HepG2 (cell line): ENCODE measurements around the gene PLEKHG4. TPM values are rescaled to one million over a fixed set of nuclear protein-coding genes. Genes with fewer than 3 reads are reported as not detected.

Experiments
- AHDC1 ChIP-seq: sonication (generic); formaldehyde crosslinking; IDR thresholded peaks from 2 replicates; pipeline ENCODE4 v1.5.1; 2020; ENCODE audit warnings: mild to moderate bottlenecking, missing genetic modification reagents, borderline replicate concordance
- ARID2 ChIP-seq: sonication (generic); formaldehyde crosslinking; IDR thresholded peaks from 2 replicates; pipeline ENCODE4 v1.8.1; 2022; ENCODE audit warnings: mild to moderate bottlenecking, missing genetic modification reagents, borderline replicate concordance
- ATF5 ChIP-seq: sonication (generic); formaldehyde crosslinking; IDR thresholded peaks from 2 replicates; pipeline ENCODE4 v1.4.0; 2020; ENCODE audit warnings: mild to moderate bottlenecking, low read depth, missing genetic modification reagents
- BHLHE40 ChIP-seq: IDR thresholded peaks from 2 replicates; pipeline ENCODE4 v1.6.1; 2011; ENCODE audit warnings: low read length, improper control_type of control experiment
- CBFB ChIP-seq: sonication (generic); formaldehyde crosslinking; IDR thresholded peaks from 2 replicates; pipeline ENCODE4 v1.4.0; 2020; ENCODE audit warnings: missing genetic modification reagents
- CC2D1A ChIP-seq: sonication (generic); formaldehyde crosslinking; IDR thresholded peaks from 2 replicates; pipeline ENCODE4 v1.8.1; 2023; ENCODE audit warnings: mild to moderate bottlenecking, missing genetic modification reagents
- CREB3 ChIP-seq: sonication (generic); formaldehyde crosslinking; IDR thresholded peaks from 2 replicates; pipeline ENCODE4 v1.5.0; 2020; ENCODE audit warnings: missing genetic modification reagents
- HBP1 ChIP-seq: IDR thresholded peaks from 2 replicates; pipeline ENCODE4 v1.6.1; 2016; ENCODE audit warnings: low read depth, control low read depth
- MIXL1 ChIP-seq: IDR thresholded peaks from 2 replicates; pipeline ENCODE4 v1.6.1; 2016
- POLR2A ChIP-seq, 2 experiments: IDR thresholded peaks; 2 replicates each; pipeline ENCODE4 v1.6.1; 2011; ENCODE audit warnings: low read depth in 2 of 2, low read length in 2 of 2, mild to moderate bottlenecking in 1 of 2, moderate library complexity in 1 of 2; ENCODE audit not compliant: insufficient read depth in 1 of 2
- SAP130 ChIP-seq: IDR thresholded peaks from 2 replicates; pipeline ENCODE4 v1.6.1; 2016; ENCODE audit warnings: low read depth
- SMYD3 ChIP-seq: sonication (generic); formaldehyde crosslinking; IDR thresholded peaks from 2 replicates; pipeline ENCODE4 v1.8.1; 2023; ENCODE audit warnings: mild to moderate bottlenecking, missing genetic modification reagents
- SRSF9 ChIP-seq: fragments of 200-400 bp; formaldehyde crosslinking; IDR thresholded peaks from 2 replicates; pipeline ENCODE4 v1.6.1; 2018; ENCODE audit warnings: borderline replicate concordance, mild to moderate bottlenecking, low read depth, low read length; ENCODE audit not compliant: insufficient read depth, poor library complexity, severe bottlenecking
- U2AF2 ChIP-seq: fragments of 200-400 bp; formaldehyde crosslinking; IDR thresholded peaks from 2 replicates; pipeline ENCODE4 v1.6.1; 2017; ENCODE audit warnings: low read depth, mild to moderate bottlenecking, low read length
- ZBTB8A ChIP-seq: sonication (generic); formaldehyde crosslinking; IDR thresholded peaks from 2 replicates; pipeline ENCODE4 v1.4.0; 2020; ENCODE audit warnings: mild to moderate bottlenecking, low read depth, missing genetic modification reagents, borderline replicate concordance
- ZFP82 ChIP-seq: sonication (generic); formaldehyde crosslinking; IDR thresholded peaks from 2 replicates; pipeline ENCODE4 v1.5.1; 2020; ENCODE audit warnings: mild to moderate bottlenecking, missing genetic modification reagents, borderline replicate concordance
- ZNF510 ChIP-seq: sonication (generic); formaldehyde crosslinking; IDR thresholded peaks from 2 replicates; pipeline ENCODE4 v1.4.0; 2020; ENCODE audit warnings: low read depth, mild to moderate bottlenecking, missing genetic modification reagents
- ZNF546 ChIP-seq: sonication (generic); formaldehyde crosslinking; conservative IDR thresholded peaks from 2 replicates; pipeline ENCODE4 v1.8.1; 2023; ENCODE audit warnings: mild to moderate bottlenecking, missing genetic modification reagents
- ZNF672 ChIP-seq: sonication (generic); formaldehyde crosslinking; IDR thresholded peaks from 2 replicates; pipeline ENCODE4 v1.8.1; 2022; ENCODE audit warnings: missing genetic modification reagents
- ZNF781 ChIP-seq: sonication (generic); formaldehyde crosslinking; IDR thresholded peaks from 2 replicates; pipeline ENCODE4 v1.5.1; 2020; ENCODE audit warnings: borderline replicate concordance, mild to moderate bottlenecking, missing genetic modification reagents; ENCODE audit errors: not compliant biosample characterization
- polyA plus RNA-seq, 8 experiments: library from polyadenylated mRNA; depleted of rRNA in 3 of 8; stranded (reverse) in 7 of 8; unstranded in 1 of 8; fragments of >200 nt; fragmentation: Illumina TruSeq in 4 of 8; extraction: Trizol in 4 of 8; gene quantifications; 2 replicates each; pipeline versions ENCODE4 v1.2.1 to v1.2.3, GENCODE V29; 2011 to 2016; ENCODE audit warnings: low read depth in 4 of 8, missing spikeins in 1 of 8, mixed read lengths in 1 of 8; ENCODE audit not compliant: insufficient read depth in 1 of 8
- total RNA-seq, 5 experiments: library from RNA; depleted of rRNA; stranded (reverse); fragments of >200 nt; fragmentation: Illumina TruSeq; extraction: Trizol; gene quantifications; 2 replicates each; pipeline ENCODE4 v1.2.3, GENCODE V29; 2016; ENCODE audit warnings: low read depth in 1 of 5

Gene PLEKHG4
- total and polyA plus RNA-seq, 2 of the 13 experiments (the other 11 are each of a cell fraction or from before 2014, with no cell fraction given), result 7.1 to 13.6 TPM

- TF ChIP-seq AHDC1 (CRISPR knock-in tag) (peak; percentile 72), HBP1 (CRISPR knock-in tag) (peak; percentile 85), ZFP82 (CRISPR knock-in tag) (peak; percentile 25; the same call in 1 of the 2 replicates), MIXL1 (CRISPR knock-in tag) (no peak), SAP130 (CRISPR knock-in tag) (peak; percentile 92), CBFB (CRISPR knock-in tag) (peak; percentile 97), BHLHE40 (no peak; the same call in 1 of the 2 replicates), ZNF672 (0 out of 2 replicates have a peak, but pooled peaks have one; percentile 33), CC2D1A (CRISPR knock-in tag) (0 out of 2 replicates have a peak, but pooled peaks have one; percentile 63), POLR2A (IDR thresholded peaks at IDR 0.05; ENCODE audit: insufficient read depth in 1 of 2, low read depth in 2 of 2, low read length in 2 of 2) (peak; percentile 50 to 57; a peak in 2 of 4 replicates), ATF5 (CRISPR knock-in tag) (no peak; the same call in 1 of the 2 replicates), SMYD3 (CRISPR knock-in tag) (peak; percentile 90; the same call in 1 of the 2 replicates), ZBTB8A (CRISPR knock-in tag) (no peak), ZNF546 (CRISPR knock-in tag) (peak; percentile 59; the same call in 1 of the 2 replicates), SRSF9 (no peak), ARID2 (CRISPR knock-in tag) (0 out of 2 replicates have a peak, but pooled peaks have one; percentile 74), ZNF510 (no peak), CREB3 (CRISPR knock-in tag) (peak; percentile 77; the same call in 1 of the 2 replicates), U2AF2 (no peak), ZNF781 (CRISPR knock-in tag) (peak; percentile 97)
Measured at GRCh38 chr16:67246081-67246755, 33.1 kb upstream of the PLEKHG4 start (continued).
